COR-L47 (cell line): Measurements from ENCODE around the gene DPPA4.

Experiments used
- DNase-seq: peaks from one replicate; lab custom pipeline; 2025; lab: John Stamatoyannopoulos, UW

DPPA4 gene

DNA sequence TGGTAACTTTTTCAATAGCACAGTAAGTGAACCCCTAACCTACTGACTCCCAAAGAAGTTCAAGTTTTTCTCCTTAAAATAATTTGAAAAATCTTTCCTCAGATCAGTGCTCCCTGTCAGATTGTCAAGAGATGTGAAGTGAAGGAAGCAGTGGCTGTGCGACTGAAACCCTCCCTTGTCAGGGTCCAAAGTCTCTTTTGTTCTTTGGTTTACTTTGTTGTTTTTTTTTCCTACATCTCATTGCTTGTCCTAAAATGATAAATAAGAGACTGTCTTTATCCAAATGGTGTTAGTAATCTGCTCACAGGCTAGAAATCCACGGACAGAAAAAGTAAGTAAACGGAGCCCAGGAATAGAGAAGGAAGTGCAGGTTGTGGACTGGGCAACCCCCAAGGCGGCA, 976 bp upstream of the DPPA4 start:
- no peak for DNase-seq

GRCh38 chr3:109336291-109336861, 970 bp downstream of the DPPA4 start:
- no peak for DNase-seq

DNA sequence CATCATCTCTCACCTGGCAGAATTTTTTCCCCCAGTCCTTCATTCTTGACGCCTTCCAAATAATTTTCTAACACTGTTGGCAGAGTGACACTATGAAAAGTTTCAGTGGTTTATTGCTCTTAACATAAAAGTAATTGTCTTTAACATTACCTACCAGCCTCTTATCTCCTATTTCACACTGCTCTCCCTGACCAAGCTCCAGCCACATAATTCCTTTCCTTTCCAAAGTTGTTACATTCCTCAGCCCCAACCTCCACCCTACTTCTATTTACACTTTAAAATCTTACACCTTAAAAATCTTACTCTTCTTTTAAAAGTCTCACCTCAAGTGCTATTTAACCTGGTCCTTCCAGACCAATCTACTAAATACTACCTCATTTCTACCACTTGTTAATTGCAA, 2.8 kb downstream of the DPPA4 start:
- DNase-seq, result no peak

DNA sequence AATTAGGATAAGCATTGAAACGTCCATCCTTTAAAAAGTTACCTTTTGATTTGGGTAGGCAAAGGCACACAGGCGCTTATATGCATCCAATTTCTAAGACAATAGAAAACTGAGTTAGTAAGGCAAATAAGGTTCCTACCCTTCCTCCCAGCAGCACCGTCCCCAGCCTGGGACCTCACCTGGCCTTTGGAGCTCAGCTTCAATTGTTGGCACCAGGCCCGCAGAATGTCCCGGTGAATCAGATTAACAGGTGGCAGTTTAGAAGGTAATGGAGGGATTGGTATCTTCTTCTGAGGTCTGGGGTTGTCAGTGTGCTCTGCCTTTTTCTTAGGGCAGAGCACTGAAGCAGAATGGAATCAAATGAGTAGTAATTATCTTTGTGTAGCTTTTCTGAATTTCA, 5.7 kb downstream of the DPPA4 start:
- no peak for DNase-seq

- DNase-seq, result no peak
These were observed 6.9 kb downstream of the DPPA4 start for GRCh38 chr3:109330405-109330804.

DNA sequence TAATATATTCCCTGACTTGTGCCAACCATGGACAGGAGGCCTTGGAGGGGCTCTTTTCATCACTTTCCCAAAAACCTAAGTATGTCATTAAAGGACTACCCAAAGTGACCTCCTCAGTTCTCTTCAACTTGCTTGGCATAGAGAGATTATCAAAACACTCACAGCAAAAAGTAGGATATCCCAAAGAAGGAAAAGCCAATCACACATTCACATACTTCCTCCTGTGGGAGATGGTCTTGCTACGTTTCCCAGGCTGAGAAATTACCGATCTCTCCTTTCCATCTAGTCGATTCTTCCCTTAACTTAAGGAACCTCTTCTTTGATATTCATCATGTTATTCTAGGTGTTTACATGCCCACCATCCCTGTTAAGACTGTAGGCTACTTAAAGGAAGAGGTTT, 9.1 kb downstream of the DPPA4 start:
- DNase-seq, result no peak

DNA sequence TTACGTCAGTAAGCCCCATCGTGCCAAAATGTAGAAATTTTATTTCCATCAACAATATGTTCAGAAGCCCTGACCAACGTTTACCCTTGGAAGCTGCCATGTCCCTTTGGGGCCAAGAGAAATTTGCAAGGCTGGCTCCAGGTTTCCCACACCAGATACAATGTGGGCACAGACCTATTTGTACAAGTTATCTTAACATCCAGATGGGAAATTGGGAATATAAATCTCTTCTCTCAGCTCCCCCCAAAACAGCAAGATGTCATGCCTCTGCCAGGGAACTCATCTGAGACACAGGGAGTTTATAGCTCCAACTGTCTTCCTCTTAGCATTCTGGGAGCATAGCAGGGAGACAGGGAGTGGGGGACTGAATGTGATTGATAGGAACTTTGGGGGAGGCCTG, 11.7 kb downstream of the DPPA4 start:
- no peak for DNase-seq

DNA sequence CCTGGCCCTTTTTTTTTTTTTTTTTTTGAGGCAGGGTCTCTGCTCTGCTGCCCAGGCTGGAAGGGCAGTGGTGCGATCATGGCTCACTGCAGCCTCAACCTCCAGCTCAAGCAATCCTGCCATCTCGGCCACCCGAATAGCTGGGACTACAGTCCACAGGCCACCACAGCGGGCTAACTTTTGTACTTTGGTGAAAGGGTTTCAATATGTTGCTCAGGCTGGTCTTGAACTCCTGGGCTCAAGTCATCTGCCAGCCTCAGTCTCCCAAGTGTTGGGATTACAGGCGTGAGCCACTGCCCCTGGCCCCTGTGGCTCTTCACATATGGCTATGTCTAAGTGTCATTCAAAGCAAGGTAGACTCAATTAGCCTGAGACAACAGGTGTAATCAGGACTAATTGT, 12.2 kb downstream of the DPPA4 start:
- DNase-seq, result no peak

GRCh38 chr3:109316162-109316730, 21.1 kb downstream of the DPPA4 start, which contains the start of gene DPPA2:
Gene DPPA2 (minus strand): TSS chr3:109316517. CDS start chr3:109314542, 1,975 bp downstream.
- no peak for DNase-seq

- no peak for DNase-seq
These were observed 24.3 kb downstream of the DPPA4 start for GRCh38 chr3:109313061-109313460.

DNA sequence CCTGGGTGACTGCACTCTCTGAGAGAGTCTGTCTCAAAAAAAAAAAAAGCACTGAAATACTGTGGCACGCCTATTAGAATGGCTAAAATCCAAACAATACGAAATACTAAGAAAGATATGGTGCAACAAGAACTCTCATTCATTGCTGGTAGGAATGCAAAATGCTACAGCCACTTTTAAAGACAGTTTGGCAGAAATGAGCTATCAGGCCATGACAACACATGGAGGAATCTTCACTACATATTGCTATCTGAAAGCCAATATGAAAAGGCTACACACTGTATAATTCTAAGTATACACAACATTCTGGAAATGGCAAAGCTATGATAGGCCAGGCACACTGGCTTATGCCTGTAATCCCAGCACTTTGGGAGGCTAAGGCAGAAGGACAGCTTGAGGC, 39.9 kb downstream of the DPPA4 start:
- DNase-seq, result no peak

DNA sequence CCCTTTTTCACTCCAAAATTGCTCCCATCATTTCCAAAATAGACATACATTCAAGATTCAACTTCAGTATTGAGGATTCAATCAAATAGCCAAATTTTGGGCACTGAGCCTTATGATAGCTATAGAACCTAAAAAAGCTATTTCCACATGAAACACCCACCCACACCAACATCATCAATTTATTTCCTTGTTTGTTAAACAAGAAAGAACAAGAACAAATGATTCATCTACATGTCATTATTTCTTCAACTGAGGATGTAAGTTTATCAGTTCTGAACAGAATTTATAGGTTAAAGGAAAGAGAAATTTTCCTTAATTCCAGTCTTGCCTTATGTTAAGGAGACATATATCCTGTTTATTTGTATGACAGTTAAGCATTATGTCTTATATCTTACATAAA, 53.3 kb downstream of the DPPA4 start:
- DNase-seq, result no peak

DNA sequence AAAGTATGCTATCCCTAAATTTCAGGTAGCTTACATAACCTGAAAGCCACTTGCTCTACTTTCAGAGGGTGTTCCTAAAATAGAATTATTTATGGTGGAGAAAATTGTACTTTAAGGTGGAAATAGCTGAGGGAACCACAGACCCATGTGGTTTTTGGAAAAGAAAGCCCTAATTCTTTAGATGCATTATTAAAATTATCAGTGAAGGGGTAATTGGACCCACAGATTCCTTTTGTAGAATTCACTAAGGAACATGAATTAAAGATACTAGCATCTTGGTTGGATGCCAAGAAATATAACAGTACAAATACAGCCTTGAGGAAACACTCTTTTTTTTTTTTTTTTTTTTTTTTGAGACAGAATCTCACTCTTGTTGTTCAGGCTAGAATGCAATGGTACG, 58.8 kb downstream of the DPPA4 start:
- no peak for DNase-seq

GRCh38 chr3:109278141-109278540, 59.2 kb downstream of the DPPA4 start:
- no peak for DNase-seq
